ENCODE data around the gene KBTBD8.

KBTBD8 gene

GRCh38 chr3:66983101-66983500 lies 15.0 kb upstream of the KBTBD8 start:
- Histone ChIP-seq H3K4me1 (ENCODE audit: low read length) (no peaks in the 10 kb centered on the region), H3K36me3 (replicated peaks; ENCODE audit: insufficient read depth, low read length) (no peaks in the 10 kb centered on the region), H3K9ac (ENCODE audit: low read length) (no peak overlapping the region), H3K79me2 (ENCODE audit: low read length) (no peaks in the 10 kb centered on the region), H3K4me3 (ENCODE audit: low read length) (no peak overlapping the region), H4K20me1 (ENCODE audit: insufficient read depth, low read length) (no peaks in the 10 kb centered on the region), H3K4me2 (ENCODE audit: low read depth, low read length) (no peak overlapping the region), H3F3A (ENCODE audit: insufficient read depth, low read length) (no peaks in the 10 kb centered on the region), H3K9me2 (replicated peaks; ENCODE audit: insufficient read depth, low read length) (no peaks in the 10 kb centered on the region), H3K9me3 (replicated peaks; ENCODE audit: insufficient read depth, low read length) (no peaks in the 10 kb centered on the region), H3K27ac (ENCODE audit: low read length) (no peak overlapping the region), H2AFZ (ENCODE audit: low read length) (no peak overlapping the region), H3K27me3 (replicated peaks; ENCODE audit: insufficient read depth, low read length) (no peaks in the 10 kb centered on the region)
- DNase-seq, result no peak
- TF ChIP-seq EZH2phosphoT487 (IDR thresholded peaks at IDR 0.05; ENCODE audit: low read length) (no peak), EZH2 (optimal IDR thresholded peaks at IDR 0.05; ENCODE audit: low read depth, low read length) (no peak), CTCF (IDR thresholded peaks at IDR 0.05; ENCODE audit: low read length) (no peak)

GRCh38 chr3:66985336-66985920 lies 12.7 kb upstream of the KBTBD8 start:
- Histone ChIP-seq H3K9me2 (replicated peaks; ENCODE audit: insufficient read depth, low read length) (no peaks in the 10 kb centered on the region), H3F3A (ENCODE audit: insufficient read depth, low read length) (peaks cover 4% of the 10 kb centered on the region; the same call in 1 of the 2 replicates)
- DNase-seq, result no peak

GRCh38 chr3:66986406-66986805 lies 11.7 kb upstream of the KBTBD8 start:
- Histone ChIP-seq H4K20me1 (ENCODE audit: insufficient read depth, low read length) (no peaks in the 10 kb centered on the region), H3K4me3 (ENCODE audit: low read length) (no peak overlapping the region), H3F3A (ENCODE audit: insufficient read depth, low read length) (peaks cover 4% of the 10 kb centered on the region; the same call in 1 of the 2 replicates), H3K9me3 (replicated peaks; ENCODE audit: insufficient read depth, low read length) (no peaks in the 10 kb centered on the region), H2AFZ (ENCODE audit: low read length) (no peak overlapping the region), H3K4me1 (ENCODE audit: low read length) (peaks cover 12% of the 10 kb centered on the region; the same call in 1 of the 2 replicates), H3K27ac (ENCODE audit: low read length) (no peak overlapping the region), H3K79me2 (ENCODE audit: low read length) (no peaks in the 10 kb centered on the region), H3K36me3 (replicated peaks; ENCODE audit: insufficient read depth, low read length) (no peaks in the 10 kb centered on the region), H3K4me2 (ENCODE audit: low read depth, low read length) (no peak overlapping the region), H3K27me3 (replicated peaks; ENCODE audit: insufficient read depth, low read length) (no peaks in the 10 kb centered on the region), H3K9ac (ENCODE audit: low read length) (no peak overlapping the region), H3K9me2 (replicated peaks; ENCODE audit: insufficient read depth, low read length) (no peaks in the 10 kb centered on the region)
- no peak for DNase-seq
- no peak for TF ChIP-seq EZH2 (optimal IDR thresholded peaks at IDR 0.05; ENCODE audit: low read depth, low read length)
- TF ChIP-seq CTCF (IDR thresholded peaks at IDR 0.05; ENCODE audit: low read length), result no peak
- no peak for TF ChIP-seq EZH2phosphoT487 (IDR thresholded peaks at IDR 0.05; ENCODE audit: low read length)

More at GRCh38 chr3:66985336-66985920, 12.7 kb upstream of the KBTBD8 start:
- Histone ChIP-seq H3K27me3 (replicated peaks; ENCODE audit: insufficient read depth, low read length) (no peaks in the 10 kb centered on the region), H3K79me2 (ENCODE audit: low read length) (no peaks in the 10 kb centered on the region), H3K4me3 (ENCODE audit: low read length) (no peak overlapping the region), H2AFZ (ENCODE audit: low read length) (no peak overlapping the region), H3K9me3 (replicated peaks; ENCODE audit: insufficient read depth, low read length) (no peaks in the 10 kb centered on the region), H3K4me2 (ENCODE audit: low read depth, low read length) (no peak overlapping the region), H3K36me3 (replicated peaks; ENCODE audit: insufficient read depth, low read length) (no peaks in the 10 kb centered on the region), H3K4me1 (ENCODE audit: low read length) (0 out of 2 replicates have a peak, but pooled peaks cover 5% of the 10 kb centered on the region), H4K20me1 (ENCODE audit: insufficient read depth, low read length) (no peaks in the 10 kb centered on the region), H3K9ac (ENCODE audit: low read length) (no peak overlapping the region), H3K27ac (ENCODE audit: low read length) (no peak overlapping the region)
- TF ChIP-seq EZH2phosphoT487 (IDR thresholded peaks at IDR 0.05; ENCODE audit: low read length), result no peak
- TF ChIP-seq EZH2 (optimal IDR thresholded peaks at IDR 0.05; ENCODE audit: low read depth, low read length), result no peak
- TF ChIP-seq CTCF (IDR thresholded peaks at IDR 0.05; ENCODE audit: low read length), result no peak
